Fibroblast of the conjunctiva (primary cell): ENCODE results near the gene ABCB11.

ENCODE experiments used
- DNase-seq: peaks from one replicate; pipeline ENCODE4 v3.0.0-alpha.2; 2010; ENCODE audit warnings: low read depth

ABCB11 gene

DNA sequence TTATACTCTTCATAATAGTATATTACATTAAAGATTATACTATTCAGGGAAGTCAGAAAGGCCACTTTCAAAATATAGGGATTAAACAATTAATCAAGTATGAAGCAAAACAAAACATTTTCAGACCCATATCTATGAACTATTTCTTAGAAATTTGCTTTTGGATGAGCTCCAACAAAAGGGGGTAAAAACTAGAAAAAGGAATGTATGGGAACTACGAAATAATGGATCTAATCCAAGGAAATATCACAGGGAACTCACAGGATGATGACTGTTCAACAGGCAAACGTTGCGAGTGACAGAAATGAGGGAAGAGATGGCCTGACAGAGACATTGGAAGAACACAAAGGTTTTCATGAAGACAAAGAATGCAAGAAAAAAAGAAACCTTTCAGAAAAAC lies 102.1 kb downstream of the ABCB11 start:
- DNase-seq = no peak

DNA sequence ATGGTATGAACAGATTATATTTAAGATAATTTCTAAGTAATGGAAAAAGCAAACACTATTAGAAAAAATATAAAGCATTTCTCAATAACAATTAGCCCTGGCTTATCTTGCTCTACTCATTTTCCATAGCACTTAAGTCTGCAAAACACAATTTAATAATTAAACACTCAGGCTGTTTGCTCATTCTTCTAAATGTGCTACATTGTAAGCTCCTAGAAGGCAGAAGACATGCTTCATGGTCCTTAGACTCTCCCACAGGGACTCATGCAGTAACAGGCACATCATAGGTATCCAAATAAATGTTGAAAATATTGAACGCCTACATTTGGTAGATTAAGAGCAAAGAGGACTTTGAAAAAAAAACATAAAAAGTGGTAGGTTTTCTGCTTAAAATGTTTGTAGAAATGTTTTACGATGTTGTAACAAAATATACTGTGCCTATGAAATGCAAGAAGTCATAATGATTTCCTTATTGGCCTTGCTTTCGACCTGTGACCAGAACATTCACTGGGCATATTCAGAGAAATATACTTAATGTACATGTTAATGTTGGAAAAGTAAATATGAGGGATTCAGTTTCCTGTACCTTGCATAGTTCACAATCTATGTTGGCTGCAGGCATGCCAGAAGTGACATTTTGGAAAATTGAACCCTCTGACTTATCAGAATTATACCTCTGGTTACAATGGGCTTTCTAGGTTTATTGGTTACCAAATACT lies 102.9 kb downstream of the ABCB11 start:
- DNase-seq = no peak

DNA sequence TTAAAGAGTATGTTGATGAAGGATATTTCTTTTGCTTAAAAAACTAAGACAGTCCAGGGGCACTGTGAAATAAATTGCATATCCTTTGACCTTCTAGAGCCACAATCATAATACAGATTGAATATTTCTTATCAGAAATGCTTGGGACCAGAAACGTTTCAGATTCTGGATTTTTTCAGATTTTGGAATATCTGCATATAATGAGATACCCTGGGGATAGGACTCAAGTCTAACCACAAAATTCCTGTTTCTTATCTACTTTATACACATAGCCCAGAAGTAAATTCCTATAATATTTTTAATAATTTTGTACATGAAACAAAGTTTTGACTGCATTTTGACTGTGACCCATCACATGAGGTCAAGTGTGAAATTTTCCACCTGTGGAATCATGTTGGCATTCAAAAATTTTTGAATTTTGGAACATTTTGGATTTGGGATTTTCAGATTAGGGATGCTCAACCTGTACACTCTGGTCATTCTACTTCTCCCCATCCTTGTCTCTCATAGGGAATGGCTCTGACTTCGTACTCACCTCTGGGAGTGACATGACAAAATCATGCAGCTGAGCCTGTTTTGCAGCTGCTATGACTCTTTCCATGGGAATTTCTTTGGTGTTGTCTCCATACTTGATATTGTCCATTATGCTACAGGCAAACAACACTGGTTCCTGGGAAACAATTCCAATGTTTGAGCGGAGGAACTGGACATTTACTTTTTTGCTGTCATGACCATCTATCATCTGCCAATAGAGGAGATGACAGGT lies 104.3 kb downstream of the ABCB11 start:
- DNase-seq = no peak

DNA sequence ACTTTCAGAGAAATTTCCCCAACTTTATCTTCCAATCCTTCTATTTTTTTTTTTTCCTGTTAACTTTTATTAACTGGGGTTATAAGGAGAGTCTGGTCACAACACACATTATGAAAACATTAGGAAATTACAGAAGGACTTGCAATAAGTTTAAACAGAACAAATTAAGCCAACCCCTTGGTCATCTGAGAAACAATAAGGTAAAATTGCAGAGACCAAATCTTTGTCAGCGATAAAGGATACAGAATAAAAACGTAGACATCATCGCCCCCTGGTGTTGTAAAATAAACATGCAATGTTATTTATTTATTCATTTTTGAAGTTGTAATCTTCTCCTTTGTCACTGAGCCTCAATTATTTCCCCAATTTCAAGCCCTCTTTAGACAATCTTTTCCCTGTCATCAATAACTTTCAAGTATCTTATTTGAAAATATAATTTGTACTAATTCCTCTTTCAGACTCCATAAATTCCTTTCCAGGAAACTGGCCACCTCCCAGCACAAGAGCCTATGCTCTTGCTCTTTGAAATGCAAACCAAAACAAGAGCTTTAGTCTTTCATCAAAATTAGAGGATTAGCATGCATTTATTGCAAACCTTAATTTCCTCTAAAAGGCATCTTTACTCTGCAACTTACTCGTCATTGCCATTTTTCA lies 110.5 kb downstream of the ABCB11 start:
- DNase-seq = no peak

DNA sequence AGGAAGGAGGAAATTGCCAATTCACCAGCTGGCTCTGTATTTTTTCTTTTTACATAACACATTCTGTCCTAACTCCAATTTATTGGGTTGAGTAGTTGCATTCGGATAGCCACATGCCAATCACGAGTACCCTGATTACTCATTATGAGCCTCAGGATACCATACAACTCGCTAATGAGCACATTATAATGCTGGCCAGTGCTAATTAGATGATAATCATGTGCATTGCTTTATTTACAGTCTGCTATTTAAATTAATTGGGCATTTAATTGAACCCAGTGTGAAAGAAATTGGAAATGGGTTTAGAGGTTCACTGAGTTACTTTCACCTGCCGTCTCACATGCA lies 114.8 kb downstream of the ABCB11 start:
- no peak for DNase-seq

DNA sequence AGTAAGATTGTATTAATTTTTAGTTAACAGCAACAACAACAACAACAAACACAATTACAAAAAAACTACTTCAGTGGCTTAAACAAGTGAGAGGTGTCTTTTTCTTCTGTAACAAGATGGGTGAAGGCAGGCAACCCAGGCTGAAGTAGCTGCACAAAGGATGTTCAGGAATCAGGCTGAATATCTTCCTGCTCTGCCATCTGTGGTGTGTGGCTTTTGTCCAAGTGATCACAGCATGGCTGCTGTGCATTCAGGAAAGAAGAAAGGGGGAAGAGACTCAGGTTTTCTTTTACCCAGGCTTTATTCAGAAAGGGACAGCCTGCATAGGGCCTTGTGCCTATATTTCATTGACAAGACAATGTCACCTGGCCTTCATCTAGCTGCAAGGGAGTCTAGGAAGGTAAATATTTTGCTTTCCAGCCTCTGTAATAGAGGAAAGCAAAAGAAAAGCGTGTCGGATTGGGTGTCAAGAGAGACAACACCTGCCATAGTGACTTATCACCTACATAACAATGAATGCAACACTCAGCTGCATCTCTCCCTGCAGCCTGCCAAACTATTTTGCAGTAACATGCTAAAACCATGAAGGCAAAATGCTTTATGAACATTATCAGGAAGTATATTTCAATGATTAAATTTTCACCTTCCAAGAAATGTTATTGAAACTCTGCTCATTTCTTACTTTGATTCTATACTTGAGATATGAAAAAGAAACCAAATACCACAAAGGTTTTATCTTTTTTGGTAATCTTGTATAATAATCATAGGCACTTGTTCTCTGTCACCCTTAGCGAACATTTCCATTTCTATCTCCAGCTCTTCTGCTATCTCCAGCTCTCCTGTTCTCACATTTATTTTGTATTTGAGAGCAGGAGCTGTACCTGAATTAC lies 115.4 kb downstream of the ABCB11 start:
- DNase-seq = no peak

DNA sequence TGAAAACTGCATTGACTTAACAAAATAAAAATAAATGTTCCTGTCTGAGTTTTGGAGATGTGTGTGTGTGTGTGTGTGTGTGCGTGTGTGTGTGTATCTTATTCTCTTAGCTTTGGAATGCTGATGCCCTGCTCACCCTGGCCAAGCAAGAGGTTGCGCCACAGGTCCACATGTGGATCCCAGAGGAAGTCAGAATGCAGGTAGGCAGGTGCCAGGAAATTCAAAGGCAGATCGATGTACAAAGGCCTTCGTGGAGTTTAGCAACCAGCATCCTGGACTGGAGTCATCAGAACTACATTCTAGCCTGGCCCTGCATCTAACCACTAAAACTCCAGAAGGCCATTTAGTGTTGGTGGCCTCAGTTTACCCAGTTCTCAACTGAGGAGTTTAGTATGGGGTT lies 117.6 kb downstream of the ABCB11 start:
- DNase-seq = no peak

DNA sequence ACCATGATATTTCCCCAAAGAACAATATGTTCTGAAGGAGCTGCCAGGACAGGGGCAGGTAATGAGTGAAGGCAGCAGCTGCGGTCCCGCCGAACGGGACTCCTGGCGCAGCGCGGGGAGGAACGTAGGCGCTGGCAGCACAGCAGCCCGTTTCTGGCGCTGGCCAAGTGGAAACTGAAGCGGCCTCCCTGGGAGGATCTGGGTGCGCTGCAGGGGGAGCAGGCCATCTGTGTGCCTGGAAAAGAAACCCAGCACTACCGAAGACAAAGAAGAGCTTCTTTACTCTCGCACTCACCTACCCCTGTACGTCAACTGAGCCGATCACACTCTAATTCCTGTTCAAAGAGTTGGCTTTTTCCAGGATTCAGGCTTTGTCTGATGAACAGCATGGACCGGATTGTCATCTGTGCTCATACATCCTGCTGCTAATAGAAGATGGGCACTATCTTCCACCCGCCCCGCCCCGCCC lies 118.2 kb downstream of the ABCB11 start:
- DNase-seq = no peak

DNA sequence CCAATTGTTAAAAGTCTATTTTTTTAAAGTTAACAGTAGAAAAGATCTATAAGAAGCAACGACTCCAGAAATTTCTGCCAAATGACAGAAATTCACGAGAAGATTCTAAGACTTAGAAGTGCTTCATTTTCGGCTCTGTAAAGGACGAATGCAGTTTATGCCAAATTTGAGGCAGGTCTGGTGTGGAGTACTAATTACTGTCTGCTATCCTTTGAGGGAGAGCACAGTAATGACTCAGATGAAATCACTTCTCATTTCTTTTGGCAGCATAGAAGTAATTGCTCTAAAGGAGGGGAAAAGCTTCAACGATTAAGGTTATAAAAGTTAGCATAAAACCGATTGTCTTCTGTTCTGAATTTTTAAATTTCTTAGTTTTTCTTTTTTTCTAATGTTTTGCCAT lies 118.7 kb downstream of the ABCB11 start:
- no peak for DNase-seq

DNA sequence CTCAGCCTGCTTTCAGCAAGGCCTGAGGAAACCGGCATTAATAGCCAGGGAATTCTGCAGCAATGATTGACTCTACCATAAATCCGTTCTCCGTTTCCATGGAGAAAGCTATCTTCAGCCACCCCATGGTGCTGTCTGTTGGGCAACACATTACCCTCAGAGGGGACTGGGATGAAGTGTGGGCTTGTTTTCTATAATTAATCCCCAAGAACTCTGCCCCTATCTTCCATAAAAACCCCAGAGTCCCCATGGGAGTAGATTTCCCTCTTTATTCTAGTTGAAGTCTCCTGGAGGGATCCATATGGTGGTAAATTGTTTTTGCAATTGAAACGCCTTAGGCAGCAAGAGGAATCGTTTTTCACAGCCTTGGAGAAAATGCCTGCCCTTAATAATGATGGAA lies 120.8 kb downstream of the ABCB11 start:
- DNase-seq = no peak

DNA sequence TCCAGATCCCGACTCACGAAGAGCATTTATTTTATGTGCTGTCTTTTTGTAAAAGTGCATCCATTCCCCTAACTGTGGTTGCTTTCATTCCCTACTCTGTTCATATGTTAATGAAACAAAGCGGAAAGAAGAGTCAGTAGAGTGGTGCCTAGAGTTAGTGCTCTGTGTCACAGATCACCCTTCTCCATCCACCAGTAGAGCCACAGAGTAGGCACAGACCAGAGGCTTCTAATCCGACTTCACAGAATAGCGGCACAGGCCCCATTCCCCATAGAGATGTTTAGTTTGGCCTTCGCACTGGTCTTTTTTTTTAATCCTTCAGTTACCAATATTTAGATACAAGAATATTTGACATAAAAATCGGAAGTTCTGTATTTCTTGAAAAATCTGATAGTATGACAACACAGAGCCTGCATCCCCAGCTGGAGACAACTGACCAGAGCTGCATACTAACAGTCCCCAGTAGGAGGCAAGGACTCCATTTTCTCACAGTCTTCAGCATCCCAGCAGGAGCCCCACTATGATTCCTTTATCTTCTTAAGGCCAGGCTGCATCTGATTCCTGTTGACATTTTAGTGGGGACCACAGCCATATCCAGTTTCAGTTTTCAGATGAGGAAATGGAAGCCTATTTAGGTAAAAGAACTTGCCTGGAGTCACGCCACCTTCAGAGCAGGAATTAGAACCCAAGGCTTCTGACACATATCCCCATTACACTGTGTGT lies 123.0 kb downstream of the ABCB11 start:
- no peak for DNase-seq

DNA sequence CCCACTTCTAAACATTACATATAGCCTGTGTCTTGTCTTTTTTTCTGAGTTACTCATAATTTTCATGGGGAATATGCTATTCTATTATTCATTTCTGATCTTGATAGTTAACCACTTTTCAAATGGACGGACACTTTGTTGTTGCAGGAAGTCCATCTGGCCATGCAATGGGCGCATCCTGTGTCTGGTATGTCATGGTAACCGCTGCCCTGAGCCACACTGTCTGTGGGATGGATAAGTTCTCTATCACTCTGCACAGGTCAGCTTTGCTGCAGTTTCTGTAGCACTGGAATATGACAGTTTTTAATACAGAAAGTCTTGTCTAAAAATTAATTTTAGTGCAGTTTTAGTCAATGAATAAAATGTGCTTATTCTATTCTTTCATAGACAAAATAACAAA lies 126.8 kb downstream of the ABCB11 start:
- no peak for DNase-seq

DNA sequence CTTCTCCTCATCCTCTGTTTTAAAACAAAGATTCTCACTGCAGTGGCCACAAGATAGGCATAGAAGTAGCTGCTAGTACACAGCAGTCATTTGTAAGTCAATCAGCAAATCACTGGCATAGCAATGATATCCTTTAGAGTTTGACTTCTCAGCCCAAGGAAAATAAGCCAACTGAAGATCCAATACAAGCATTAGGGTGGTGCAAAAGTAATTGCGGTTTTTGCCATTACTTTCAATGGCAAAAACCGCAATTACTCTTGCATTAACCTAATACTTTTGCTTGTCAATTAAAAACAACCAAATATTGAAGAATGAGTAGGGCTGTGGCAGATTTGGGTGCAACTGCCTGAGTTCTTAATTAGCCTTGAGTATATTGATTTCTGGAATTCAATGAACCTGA lies 127.2 kb downstream of the ABCB11 start:
- DNase-seq = no peak

DNA sequence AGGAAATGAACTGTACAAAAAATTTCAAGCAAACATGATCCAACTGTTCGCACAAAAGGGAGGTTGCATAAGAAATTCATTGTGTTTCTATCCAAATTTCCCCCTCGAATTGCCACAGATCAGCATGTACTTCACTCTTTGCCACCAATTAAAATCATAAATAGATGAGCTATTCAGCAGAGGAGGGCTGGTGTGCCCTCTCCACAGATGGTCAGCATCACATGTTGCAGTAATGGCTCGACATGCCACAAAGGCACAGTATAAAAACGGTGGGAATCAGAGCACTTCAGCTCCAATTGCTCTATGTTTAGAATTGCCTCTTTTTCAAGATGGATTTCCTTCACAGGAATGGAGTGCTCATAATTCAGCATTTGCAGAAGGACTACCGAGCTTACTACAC lies 130.1 kb downstream of the ABCB11 start, which contains the start of gene G6PC2:
TSS of gene G6PC2 (plus strand) at position 289 of the 400 bp plus-strand sequence. CDS start at position 330, 41 bp downstream.
- no peak for DNase-seq

DNA sequence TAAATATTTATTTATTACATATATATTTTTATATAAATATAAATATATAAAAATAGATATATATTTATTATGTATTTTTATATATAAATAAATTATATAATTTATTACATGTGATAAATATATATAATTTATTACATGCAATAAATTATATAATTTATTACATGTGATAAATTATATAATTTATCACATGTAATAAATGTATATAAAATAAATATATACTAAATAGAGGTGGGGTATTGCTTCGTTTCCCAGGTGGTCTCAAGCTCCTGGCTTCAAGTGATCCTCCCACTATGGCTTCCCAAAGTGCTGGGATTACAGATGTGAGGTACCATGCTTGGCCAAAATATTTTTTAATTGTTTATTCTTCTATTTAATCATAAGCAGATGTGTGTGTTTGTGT lies 133.7 kb downstream of the ABCB11 start:
- no peak for DNase-seq

DNA sequence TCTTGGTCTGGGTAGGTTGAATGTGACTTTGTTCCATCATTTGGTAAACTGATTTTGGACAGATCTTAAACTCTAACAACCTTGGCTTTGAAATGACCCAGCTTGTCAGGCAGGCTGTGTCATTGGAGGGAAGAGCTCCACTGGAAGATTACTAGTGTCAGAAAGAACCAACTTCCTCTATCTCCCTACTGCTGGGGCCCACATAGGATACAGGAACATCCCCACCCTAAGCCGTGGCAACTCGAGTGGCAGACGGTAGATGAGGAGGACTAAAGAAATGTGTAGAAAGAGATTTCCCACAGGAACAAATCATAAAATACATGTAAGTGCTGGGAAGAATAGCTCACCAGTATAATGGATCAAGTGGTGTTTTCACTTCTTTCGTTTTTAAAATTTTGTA lies 134.3 kb downstream of the ABCB11 start:
- no peak for DNase-seq

DNA sequence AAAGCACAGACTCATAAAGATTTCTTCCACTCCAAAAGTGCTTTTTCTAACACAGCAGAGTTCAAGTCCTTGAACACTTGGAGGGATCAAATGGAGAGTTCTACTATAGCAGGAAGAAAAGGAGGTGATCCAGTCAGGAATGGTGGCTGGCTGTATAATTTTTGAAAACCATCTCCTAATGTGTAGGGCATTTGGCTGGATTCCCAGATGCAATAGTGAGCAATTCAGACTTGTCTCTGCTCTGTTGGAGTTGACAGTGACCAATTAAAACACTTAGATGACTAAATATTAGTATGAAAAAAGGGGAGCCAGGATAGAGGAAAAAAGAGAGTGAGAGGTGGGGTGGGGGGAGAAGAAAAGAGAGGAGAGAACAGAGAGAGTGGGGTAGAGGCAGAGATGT lies 135.4 kb downstream of the ABCB11 start:
- no peak for DNase-seq

DNA sequence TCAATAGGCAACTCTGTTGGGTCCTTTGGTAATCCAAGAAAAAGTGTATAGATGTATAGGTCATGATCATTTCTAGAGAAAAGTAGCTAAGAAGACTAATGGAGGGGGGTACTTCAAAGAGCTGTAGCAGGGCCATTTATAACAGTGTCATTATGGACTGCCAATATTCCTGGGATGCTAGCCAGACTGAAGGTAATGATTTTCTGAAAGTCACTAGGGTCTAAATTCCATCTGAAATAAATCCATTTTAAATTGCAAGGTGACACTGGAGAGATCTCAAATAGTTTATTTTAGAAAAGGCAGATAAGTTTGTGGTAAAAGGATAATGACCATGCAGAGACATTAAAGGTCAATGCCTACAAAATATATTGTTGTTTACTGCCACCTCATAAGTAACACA lies 136.4 kb downstream of the ABCB11 start:
- DNase-seq = no peak

DNA sequence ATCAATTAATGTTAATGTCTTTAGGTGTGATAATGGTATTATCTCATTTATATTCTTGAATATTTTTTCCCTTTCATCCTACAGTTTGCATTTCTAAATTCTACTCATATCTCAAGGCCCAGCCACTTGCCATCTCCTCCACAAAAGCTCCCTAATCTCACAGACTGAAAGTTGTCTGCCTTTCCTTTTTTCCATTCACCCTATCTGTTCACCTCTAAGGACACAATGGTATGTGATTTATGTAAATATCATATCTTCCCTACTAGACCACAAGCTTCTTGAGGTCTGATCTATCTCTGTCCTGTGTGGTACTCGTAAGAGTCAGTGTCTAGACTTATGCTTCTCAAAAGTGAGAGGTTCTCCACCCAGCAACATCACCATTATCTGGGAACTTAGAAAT lies 137.0 kb downstream of the ABCB11 start:
- DNase-seq = no peak

DNA sequence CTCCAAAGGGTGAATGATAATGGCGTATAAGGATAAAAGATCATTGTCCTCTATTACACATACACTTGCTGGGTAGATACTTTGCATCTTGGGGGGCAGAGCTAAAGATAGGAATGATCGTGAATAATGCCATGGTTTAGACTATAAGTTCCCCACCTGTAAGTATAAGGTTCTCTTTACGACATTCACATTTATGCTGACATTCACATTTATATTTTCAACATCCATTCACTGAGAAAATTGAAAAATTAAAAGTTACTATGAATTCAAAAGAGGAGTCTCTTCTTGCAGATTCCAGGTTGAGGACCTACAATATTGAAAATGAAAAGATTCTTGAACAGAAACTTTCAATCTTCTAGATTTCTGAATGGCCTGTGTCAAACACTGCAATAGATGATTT lies 138.8 kb downstream of the ABCB11 start:
- DNase-seq = no peak

DNA sequence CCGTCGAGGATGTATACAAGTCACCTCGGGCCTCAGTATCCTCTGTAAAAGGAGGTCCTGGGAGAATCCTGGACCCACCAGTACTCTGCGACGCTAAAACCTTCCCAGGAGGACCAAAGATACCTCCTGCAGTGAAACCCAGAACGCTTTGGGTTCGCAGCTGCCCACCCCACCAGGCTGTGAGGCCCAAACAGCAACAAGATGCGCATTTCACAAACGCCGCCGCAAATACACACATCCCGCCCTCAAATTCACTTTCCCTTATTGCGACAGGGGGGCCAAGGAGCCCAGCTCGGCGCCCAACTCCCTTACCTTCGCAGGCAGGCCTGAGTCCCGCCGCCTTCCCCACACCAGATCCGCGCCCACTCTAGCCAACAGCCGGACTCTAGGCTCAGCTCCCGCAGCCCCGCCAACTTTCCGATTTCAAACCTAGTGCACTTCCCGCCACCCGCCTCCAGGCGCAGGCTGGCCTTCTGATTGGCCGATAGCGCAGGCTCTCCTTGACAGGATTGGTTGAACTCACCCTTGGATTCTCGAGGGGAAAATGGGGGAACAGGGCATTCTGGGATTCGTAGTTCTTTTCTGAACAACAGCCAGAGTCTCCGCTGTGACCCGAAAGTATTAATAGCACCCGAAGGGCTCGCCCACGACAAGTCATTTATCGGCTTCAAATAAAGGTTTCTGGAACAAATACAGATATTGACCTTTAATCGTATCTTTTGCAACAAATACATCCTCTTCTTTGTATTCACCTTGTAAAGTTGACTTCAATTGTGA lies 140.9 kb downstream of the ABCB11 start, which contains the start of gene SPC25:
TSS of gene SPC25 (minus strand) at position 425 of the 777 bp plus-strand sequence. CDS start 911 bp downstream, outside the sequence.
- peak; percentile 85 for DNase-seq
